ENCODE measurements around the gene AKAP5. TPM values are rescaled to one million over a fixed set of nuclear protein-coding genes. Genes with fewer than 3 reads are reported as not detected.

The AKAP5 gene, protein sequence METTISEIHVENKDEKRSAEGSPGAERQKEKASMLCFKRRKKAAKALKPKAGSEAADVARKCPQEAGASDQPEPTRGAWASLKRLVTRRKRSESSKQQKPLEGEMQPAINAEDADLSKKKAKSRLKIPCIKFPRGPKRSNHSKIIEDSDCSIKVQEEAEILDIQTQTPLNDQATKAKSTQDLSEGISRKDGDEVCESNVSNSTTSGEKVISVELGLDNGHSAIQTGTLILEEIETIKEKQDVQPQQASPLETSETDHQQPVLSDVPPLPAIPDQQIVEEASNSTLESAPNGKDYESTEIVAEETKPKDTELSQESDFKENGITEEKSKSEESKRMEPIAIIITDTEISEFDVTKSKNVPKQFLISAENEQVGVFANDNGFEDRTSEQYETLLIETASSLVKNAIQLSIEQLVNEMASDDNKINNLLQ
- 1 to 10 TPM in 1 of 10 donors, under 1 TPM in 9; 0.38 to 1.1 (median 0.52) TPM for polyA plus RNA-seq (ENCODE audit: insufficient read length in 10 of 10)
- long read RNA-seq, donor 1, partial matches to known transcripts, result 0 of 2 reads
- long read RNA-seq, donor 1, other reads (novel, unspliced or antisense), result 0 of 2 reads
- long read RNA-seq, donor 2, result 0 reads
- long read RNA-seq, donor 3, result 0 reads
- long read RNA-seq, donor 4, result 0 reads
- long read RNA-seq, donor 5, full-length matches to known transcripts, result 1 of 1 reads
- long read RNA-seq, donor 5, partial matches to known transcripts, result 0 of 1 reads
- long read RNA-seq, donor 5, other reads (novel, unspliced or antisense), result 0 of 1 reads
- long read RNA-seq, donor 6, full-length matches to known transcripts, result 1 of 1 reads
- long read RNA-seq, donor 6, partial matches to known transcripts, result 0 of 1 reads
- long read RNA-seq, donor 6, other reads (novel, unspliced or antisense), result 0 of 1 reads
- long read RNA-seq, donor 7, result 0 reads
- long read RNA-seq, donor 8, full-length matches to known transcripts, result 6 of 6 reads
- long read RNA-seq, donor 8, partial matches to known transcripts, result 0 of 6 reads
- long read RNA-seq, donor 8, other reads (novel, unspliced or antisense), result 0 of 6 reads
- long read RNA-seq, donor 9, result 0 reads

DNA sequence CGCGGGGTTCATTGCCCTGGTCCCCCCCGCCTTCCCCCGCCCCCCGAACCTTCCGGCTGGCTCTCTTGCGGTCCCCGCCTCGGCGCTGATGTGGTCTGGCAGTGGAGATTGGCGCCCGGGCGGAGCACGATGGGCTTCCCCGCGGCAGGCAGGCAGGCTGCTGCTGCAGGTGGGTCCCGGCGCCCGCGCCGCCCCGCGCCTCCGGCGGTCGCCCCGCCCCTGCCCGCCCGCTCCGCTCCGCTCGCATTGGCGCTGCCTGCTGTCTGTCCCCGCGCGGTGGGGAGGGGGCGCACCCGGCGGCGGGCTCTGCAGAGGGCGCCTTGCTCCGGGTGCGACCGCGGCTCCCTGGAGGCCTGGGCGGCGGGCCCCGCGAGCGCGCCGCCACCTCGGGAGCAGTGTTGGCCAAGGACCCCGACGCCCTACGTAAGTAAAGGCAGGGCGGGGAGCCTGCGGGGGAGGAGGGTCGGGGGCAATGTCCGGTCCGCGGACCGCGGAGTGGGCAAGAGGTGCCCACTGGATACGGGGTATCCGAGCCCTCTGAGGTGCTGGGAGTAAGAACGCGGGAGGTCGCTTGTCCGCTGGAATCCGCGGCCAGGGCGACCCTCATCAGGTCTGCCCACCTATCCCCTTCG is at the start of gene AKAP5:
TSS of gene AKAP5 (plus strand) at position 309 of the 632 bp plus-strand sequence. CDS start 2,896 bp downstream, outside the sequence.
- DNase-seq, result peak; percentile 41 to 78 (median 67)

DNA sequence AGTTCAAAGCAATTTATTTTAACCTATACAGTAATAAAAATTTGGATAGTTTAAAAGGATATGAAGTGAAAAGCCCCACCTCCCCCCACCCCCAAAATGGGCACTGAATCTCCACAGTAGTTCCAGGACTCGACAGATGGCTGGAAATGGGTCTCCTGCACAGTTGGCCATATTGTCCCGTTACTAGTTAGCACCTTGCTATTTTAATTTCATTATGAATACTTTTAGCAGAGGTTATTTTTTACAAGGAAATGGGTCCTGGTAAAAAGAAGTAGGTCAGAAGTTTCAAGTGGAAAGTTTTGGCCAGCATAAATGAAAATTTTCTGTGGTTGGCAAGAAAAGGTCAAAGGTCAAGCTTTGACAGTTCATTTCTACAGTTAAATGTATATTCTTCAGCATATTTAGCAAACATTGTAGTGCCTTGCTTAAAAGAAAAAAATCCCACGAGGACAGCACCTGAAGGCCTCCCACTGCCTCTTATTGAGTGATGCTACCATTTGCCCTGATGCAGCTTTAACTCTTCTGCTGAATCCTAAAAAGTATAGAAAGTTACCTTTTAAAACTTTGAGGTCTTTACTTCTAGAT is 48.9 kb upstream of the AKAP5 start:
- DNase-seq, result no peak

DNA sequence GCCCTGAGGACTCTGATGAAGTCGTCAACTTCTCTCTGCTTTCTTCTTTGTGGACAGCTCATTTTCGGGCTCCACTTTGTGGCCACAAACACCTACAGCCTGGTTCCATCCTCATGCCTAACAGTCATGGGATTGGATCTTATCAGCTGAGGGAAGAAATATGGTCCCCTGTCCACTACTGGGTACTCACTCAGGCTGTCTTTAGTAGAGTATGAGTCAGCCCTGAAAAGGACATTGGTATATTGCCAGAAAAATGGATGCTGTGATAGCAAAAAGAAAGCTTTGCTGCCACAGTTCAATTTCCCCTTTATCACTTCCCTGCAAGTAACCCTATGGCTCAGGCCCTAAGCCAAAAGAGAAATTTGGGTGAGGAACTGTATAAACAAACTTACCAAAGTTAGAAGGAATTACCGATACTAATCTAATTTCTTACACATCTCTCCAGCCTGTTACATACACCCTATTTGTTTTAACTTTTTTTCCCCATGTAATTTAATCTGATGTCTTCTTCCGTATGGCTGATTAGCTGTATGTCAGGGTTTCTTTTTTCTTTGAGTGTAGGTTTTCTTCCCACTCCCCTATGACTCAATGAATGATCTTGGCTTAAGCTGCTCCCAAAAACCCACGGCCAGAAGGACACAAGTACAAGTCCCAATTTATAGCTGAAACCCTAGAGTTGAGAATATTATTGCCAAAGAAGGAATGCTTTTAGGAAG is 48.1 kb upstream of the AKAP5 start:
- no peak for DNase-seq

DNA sequence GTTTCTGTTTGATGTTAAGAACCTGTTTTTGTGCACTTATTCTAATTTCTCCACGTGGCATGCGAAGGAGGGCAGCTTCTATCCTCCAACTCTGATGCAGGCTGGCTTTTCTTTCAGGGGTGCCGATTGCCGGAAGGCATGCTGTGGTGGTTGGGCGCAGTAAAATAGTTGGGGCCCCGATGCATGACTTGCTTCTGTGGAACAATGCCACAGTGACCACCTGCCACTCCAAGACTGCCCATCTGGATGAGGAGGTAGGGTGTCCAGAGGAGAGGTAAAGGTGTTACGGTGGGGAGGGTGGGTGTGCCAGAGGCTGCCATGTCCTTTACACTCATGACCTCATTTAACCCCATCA is 47.6 kb upstream of the AKAP5 start:
- no peak for DNase-seq

DNA sequence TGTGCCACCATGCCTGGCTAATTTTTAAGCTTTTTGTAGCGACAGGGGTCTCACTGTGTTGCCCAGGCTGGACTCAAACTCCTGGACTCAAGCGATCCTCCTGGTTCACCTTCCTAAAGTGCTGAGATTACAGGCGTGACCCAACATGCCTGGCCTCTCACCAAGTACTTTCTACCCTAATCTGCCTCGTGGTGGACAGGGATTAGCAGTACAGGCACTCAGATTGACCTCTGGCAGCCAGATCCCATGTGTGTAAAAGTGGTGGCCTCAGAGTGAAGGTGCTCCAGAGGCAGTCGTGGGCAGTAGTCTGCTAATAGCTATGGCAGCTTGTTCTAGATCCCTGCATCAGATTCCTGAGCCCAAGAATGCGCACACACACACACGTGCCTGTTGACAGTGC is 46.3 kb upstream of the AKAP5 start:
- no peak for DNase-seq

DNA sequence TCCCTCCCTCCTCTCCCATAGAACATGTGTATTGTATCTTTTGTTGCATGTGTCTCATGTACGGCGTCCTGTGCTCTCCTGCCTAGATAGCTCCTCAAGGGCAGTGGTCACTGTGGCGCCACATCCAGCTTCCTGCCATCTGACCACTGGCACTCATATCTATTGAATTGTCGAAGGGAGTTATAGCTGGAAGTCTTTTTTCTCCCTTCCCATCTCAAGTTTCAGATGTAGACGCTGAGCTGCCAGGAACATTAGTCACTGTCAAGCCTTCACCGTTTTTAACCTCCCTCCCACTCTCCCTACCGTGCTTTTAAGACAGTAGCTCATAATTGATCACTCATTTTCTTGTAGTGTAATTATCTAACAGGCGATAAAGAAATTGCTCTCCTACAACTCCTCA is 44.1 kb upstream of the AKAP5 start:
- DNase-seq, result peak in 1 of 3 donors; percentile 14

DNA sequence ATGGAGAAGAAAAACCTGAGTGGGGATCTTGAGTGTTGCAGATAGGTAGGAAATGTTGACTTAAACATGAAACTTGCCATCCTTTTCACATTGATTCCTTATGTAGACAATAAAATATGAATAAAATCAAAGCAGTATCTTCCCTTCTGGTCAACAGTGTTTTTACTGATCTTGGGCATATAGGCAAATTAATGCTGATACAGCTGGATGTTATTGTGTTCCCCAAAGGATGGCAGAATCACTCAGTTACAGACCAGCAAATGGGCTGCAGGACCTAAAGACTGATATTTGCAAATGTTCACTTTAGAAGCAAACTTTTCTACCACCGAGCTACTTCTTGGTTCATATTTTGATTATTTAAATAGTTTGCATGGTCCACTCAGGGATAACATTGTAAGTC is 43.3 kb upstream of the AKAP5 start:
- DNase-seq, result no peak

DNA sequence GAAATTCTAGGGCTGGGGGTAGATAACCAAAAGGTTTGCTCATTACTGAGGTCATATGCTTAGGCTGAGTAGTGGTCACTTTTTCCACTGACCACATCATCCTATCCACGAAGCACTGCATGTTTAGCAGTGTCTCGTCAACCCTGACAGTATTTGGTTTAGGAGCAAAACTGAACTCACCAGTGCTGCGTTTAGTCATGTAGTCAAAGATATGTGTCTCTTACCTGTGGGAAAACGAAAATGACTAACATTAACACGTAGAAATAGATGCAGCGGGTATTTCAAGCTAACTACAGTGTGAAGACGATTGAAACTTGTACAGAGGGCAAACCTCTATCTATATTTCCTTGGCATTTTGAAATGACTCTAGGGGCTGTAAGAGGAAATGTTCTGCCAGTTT is 42.5 kb upstream of the AKAP5 start:
- DNase-seq, result no peak

DNA sequence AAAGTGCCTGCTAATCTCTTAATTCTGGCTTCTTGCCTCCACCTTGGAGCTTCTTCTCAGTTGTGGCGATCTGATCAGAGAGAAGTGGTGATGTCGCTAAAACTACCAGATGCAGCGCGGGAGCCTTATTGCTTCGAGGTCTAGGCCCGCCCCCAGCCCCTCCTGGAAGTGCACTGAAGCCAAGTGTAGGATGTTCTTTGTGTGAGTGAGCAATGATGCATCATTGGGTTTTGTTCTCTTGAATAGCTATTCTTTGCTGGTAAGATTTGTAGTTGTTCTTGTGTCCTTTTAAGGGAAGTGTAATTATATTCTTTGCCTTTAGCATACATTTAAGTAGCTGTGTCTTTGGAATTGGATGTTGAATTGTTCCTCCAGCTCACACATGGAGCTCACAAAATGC is 41.3 kb upstream of the AKAP5 start:
- peak in 1 of 3 donors; percentile 13 for DNase-seq

DNA sequence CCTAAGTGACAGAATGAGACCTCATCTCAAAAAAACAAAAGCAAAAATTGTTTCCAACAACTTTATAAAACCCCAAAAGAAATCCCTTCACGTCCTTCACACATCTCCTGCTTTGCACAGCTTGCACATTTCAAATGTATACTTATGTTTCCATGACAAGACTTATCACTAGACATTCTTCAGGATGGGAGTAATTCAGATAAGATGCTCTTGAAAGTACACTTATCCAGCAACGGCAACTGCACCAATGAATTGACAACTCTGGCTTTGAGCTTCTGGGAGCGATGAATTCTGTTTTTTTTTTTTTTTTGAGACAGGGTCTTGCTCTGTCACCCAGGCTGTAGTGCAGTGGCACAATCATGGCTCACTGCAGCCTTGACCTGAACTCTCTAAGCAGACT is 30.8 kb upstream of the AKAP5 start:
- DNase-seq, result no peak

DNA sequence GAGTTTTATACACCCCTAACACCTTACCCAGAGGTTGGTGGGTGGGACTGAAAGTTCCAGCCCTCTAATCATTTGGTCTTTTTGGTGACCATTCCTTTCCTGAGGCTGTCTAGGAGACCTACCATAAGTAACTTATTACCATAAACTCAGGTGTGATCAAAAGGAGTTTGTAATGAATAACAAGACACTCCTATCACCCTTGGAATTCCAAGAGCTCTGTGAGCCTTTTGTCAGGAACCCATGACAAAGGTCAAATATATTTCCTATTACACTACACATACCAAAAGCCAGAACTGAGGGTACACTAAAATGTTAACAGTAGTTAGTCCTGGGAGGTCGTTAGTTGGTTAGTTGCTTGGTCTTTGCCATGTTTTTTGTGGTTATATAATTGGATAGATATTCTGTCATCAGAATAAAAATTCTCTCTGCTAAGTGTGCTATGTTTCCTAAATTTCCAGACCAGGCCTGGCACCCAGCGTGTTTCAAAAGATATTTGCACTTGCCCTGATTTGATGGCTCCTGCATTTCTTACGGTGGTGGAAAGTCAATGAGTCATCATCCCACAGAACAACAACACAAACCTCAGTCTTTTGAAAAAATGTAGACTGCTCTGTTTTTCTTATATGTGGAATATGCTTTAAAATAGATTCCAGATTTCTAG is 27.0 kb upstream of the AKAP5 start:
- DNase-seq, result peak in 1 of 3 donors; percentile 87

DNA sequence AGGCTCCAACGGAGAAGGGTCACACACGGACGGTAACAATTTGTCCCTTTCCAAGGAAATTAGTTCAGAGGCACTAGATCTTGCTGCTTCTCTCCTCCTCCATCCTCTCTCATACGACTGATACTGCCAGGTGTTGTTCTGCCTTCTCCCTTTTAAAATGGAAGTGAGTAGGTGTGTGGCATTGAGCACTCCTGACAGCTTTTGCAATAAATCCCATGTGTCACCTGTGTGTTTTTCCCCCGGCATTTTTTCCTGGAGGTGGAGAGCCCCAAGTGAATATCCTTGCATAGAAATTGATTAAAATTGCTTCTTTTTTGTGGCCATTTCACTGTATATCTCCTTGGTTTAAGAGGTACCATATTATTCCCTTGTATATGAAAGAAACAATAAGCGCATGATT is 26.2 kb upstream of the AKAP5 start:
- no peak for DNase-seq

DNA sequence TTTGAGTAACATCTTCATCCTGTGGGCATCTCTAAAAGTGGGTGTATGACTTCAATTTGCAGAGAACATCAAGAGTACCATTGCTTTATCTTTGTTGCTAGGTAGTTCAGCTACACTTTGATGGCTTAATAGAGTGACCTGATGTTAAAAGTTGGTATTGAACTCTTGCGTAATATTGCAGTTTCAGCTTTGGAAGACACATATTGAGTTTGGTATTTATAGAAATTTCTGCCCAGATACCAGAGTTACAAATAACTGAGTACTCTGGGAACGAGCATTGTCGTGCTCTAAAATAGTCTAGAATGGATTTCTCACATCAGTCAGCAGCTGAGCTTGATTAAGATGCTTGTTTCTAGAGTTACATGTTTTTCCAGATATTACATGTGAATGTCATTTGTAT is 24.8 kb upstream of the AKAP5 start:
- no peak for DNase-seq

DNA sequence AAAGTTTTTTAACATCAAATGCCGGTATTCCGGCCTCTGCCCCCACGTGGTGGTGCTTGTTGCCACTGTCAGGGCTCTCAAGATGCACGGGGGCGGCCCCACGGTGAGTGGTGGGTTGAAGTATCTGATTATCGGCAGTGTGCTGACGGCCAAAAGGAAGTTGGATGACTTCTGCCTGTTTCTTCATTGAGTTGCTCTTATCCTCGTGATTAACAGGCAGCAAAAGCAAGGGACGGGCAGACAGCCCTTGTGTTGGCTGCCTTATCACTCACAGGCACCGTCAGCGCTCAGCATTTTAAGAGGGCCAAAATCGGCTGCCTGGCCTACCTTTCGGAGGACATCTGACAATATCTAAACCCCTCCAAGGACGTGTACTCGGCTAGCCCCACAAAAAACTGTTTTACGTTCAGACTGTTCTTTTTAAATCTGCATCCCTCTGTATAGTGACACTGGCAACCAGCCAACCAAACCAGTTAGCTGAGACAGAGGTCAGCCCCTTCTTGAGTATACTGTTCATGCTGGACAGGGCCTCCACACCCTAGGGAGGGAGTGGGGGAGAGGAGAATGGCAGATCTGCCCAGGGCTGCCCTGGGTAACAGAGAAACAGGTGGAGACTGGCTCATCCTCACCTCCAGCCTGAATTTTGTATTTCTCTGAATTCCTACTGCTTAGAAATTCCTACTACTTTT is 22.9 kb upstream of the AKAP5 start:
- DNase-seq, result peak in 1 of 3 donors; percentile 13

DNA sequence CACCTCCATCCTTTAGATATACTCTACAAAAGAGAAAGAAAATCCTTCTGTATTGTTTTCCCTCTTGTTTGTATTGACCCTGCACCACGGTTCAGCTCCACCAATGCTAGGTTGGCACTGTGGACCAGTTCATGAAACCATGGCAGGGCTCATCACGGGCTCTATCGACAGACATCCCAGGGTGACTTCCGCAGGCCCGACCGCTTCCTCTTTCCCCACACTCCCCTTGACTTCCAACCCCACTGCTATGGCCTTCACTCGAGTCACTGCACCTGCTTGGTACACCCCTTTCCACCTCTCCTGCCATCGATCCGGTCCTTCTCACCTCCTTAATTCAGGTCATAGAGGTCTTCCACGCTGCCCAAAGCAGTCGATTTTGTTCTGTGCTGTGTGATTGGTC is 21.2 kb upstream of the AKAP5 start:
- DNase-seq, result no peak

DNA sequence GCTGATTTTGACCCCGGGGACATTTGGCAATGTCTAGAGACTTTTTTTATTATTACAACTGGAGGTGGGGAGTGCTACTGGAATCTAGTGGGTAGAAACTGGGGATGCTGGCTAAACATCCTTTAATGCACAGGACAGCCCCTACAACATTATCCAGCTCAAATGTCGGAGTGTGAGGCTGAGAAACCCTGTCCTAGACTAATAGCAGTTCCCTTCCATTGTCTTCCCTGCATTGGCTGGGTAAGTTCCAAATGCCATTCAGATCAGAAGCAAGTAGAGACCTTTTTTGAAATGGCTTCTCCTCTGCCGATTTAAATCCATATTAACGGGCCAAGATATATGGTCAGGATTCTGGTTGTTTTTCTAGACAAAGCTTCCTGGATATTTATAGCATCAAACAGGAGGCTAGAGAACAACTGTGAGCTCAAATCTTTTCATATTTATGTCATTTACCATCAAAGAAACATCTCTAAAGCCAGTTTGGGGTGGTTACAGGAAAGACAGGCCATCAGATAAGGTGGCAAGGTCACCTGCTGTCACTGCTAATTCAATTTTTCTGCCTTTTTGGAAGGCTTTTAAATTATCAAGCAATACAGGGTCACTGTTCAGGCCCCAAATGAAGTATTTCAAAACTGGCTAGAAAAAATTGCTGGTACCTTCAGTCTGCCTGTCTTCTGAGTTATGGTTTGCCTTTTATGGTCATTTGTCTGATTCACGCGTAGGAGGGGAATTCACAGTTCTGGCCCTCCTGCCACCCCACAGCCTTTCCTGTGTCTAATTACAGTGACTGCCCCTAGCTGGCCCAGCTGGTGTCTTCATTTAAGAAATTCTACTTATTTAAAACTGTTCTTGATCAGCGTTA is 20.1 kb upstream of the AKAP5 start:
- DNase-seq, result peak in 1 of 3 donors; percentile 39

DNA sequence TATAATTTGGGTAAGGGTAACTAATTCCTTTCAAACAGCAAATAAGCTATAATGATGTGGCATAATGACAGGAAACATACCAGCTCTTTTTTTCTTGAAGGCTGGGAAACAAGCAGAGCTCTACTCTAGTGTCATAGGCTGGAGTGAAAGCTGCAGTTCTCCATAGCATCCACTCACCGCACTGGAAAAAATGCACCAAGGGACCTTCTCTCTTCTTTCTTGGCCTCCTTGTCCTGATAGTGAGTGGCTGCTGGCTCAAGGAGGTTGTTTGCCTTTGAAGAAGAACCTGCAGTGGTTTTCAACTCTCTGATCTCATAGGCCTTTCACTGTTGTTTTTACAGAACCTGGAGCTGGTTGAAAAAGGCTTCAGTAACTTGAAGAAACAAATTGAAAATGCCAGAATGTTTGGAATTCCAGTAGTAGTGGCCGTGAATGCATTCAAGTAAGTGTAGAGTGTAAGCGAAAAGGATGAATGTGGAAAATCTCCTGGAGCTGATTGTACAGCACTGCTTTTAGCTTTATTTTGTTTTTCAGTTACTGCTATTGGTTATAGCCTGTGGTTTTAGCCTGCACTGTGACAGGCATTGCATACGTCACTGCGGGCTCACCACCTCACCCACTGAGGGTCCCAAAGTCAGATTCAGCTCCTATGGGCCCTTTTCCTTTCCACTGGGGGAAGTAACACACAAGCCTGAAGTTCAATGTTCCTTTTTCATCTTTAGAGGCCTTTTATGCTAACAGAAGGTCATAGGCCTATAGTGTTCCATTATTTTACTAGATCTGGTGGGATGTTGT is 17.2 kb upstream of the AKAP5 start:
- no peak for DNase-seq

DNA sequence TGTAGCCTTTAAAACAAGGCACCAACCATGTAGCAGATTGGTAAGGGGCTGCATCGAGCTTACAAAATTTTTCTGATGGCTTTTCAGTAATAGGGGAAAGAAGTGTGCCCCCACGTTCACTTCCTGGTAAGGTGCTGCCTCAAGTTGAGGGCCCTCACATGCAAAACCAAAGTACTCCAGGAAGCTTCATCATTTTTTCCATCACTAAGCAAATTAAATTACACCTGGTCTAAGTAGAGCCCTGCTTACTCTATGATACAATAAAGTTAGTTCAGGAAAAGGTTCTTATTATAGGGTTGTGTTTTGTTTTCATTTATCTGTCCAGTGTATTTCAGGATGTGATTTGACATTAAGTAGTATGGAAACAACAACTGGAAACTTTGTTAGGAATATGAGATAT is 15.0 kb upstream of the AKAP5 start:
- DNase-seq, result no peak
